Prostate gland (tissue), 2 donors: ENCODE data around the gene PPP1R37. TPM values are rescaled to one million over a fixed set of nuclear protein-coding genes. Genes with fewer than 3 reads are reported as not detected.

Experiments
- DNase-seq: peaks from one replicate; pipeline ENCODE4 v3.0.0-alpha.2; 2019; ENCODE audit warnings: low spot score
- H3K27ac ChIP-seq, 2 donors: fragments of 200-600 bp; sonication (generic); 2 replicates each; pipeline ENCODE4 v1.5.1; 2017 to 2019
- H3K27me3 ChIP-seq: fragments of 200-600 bp; sonication (generic); replicated peaks from 2 replicates; pipeline ENCODE4 v1.5.1; 2019; ENCODE audit not compliant: insufficient read depth
- H3K36me3 ChIP-seq, 2 donors: fragments of 200-600 bp; sonication (generic); 1 replicate in 1 of 2; 2 replicates in 1 of 2; pipeline versions ENCODE4 v1.5.1 to v1.8.1; 2017 to 2019
- H3K4me1 ChIP-seq: fragments of 200-600 bp; sonication (generic); replicated peaks from 2 replicates; pipeline ENCODE4 v1.5.1; 2019
- H3K4me3 ChIP-seq, 2 donors: fragments of 200-600 bp; sonication (generic); 2 replicates each; pipeline ENCODE4 v1.5.1; 2017 to 2019
- H3K9me3 ChIP-seq: fragments of 200-600 bp; sonication (generic); 2 replicates; pipeline ENCODE4 v1.5.1; 2017
- CTCF ChIP-seq, 4 experiments: fragments of 200-600 bp in 2 of 4; fragments of 450-650 bp in 2 of 4; sonication (generic) in 2 of 4; IDR thresholded peaks; 1 replicate in 3 of 4; 2 replicates in 1 of 4; pipeline ENCODE4 v1.5.1; 2016 to 2019; ENCODE audit warnings: antibody characterized with exemption in 4 of 4, mild to moderate bottlenecking in 2 of 4, moderate library complexity in 2 of 4
- POLR2A ChIP-seq: fragments of 450-650 bp; IDR thresholded peaks from one replicate; pipeline ENCODE4 v1.6.1; 2016; ENCODE audit warnings: antibody characterized with exemption, mild to moderate bottlenecking
- POLR2AphosphoS5 ChIP-seq: sonication (generic); formaldehyde crosslinking; IDR thresholded peaks from one replicate; pipeline ENCODE4 v1.6.1; 2017; ENCODE audit warnings: antibody characterized with exemption
- WGBS: methylation state at CpG from one replicate; pipeline ENCODE4 v1.1.5; 2018; 5-methylcytosine and 5-hydroxymethylcytosine counted together
- intact Hi-C: fragments of 100-400 bp; cut with DNase I; formaldehyde crosslinking; loops from one replicate; pipeline ENCODE4 v1.14.2; 2022
- total RNA-seq, 2 donors: library from RNA; depleted of rRNA; stranded (reverse); fragments of >200 nt; gene quantifications; one replicate each; pipeline ENCODE4 v1.1.0, GENCODE V29; 2016

Gene PPP1R37
- total RNA-seq, 2 donors from 2014 or later: 50.1 to 90.3 TPM

- 81% methylated on average over 11 of the region's 11 CpGs for WGBS
- no peak overlapping the region for H3K27ac ChIP-seq
- no peaks in the 10 kb centered on the region for H3K9me3 ChIP-seq
- intact Hi-C loops: no loop called here
- no peaks in the 10 kb centered on the region for H3K36me3 ChIP-seq
- H3K4me1 ChIP-seq: no peaks in the 10 kb centered on the region
- no peak for DNase-seq
- no peak overlapping the region for H3K4me3 ChIP-seq
- TF ChIP-seq POLR2AphosphoS5 (no peak), CTCF (IDR thresholded peaks at IDR 0.05) (no peak), POLR2A (no peak)
- H3K27me3 ChIP-seq: no peaks in the 10 kb centered on the region
Measured at GRCh38 chr19:45087531-45087930, 5.4 kb upstream of the PPP1R37 start.

- no peaks in the 10 kb centered on the region for H3K36me3 ChIP-seq
- WGBS: 87% methylated on average over 17 of the region's 17 CpGs
- no peak for DNase-seq
- intact Hi-C loops: loop anchor here (2.0 kb wide), 1 partner anchor 89 kb away; the partner anchor contains the start of genes BLOC1S3 and TRAPPC6A
- TF ChIP-seq CTCF (IDR thresholded peaks at IDR 0.05) (no peak), POLR2AphosphoS5 (no peak), POLR2A (no peak)
- H3K9me3 ChIP-seq: no peaks in the 10 kb centered on the region
- no peak overlapping the region for H3K27ac ChIP-seq
- H3K4me1 ChIP-seq: peaks cover 14% of the 10 kb centered on the region
- no peaks in the 10 kb centered on the region for H3K27me3 ChIP-seq
- no peak overlapping the region for H3K4me3 ChIP-seq
Measured at GRCh38 chr19:45090034-45090433, 2.9 kb upstream of the PPP1R37 start.

- Histone ChIP-seq H3K4me1 (peaks cover 15% of the 10 kb centered on the region), H3K27me3 (no peaks in the 10 kb centered on the region), H3K4me3 (peak overlapping the region; percentile 84 to 99), H3K27ac (peak overlapping the region; percentile 83 to 88), H3K9me3 (no peaks in the 10 kb centered on the region), H3K36me3 (no peaks in the 10 kb centered on the region)
- intact Hi-C loops: loop anchor here (2.0 kb wide), 1 partner anchor 88 kb away; the partner anchor contains the start of genes BLOC1S3 and TRAPPC6A
- DNase-seq: no peak
- no peak for TF ChIP-seq POLR2A
- TF ChIP-seq CTCF (IDR thresholded peaks at IDR 0.05): no peak
- TF ChIP-seq POLR2AphosphoS5: no peak
- WGBS: 33% methylated on average over 5 of the region's 5 CpGs
Measured at GRCh38 chr19:45090606-45091005, 2.4 kb upstream of the PPP1R37 start.

- 5% methylated on average over 64 of the region's 64 CpGs for WGBS
- Histone ChIP-seq H3K36me3 (no peaks in the 10 kb centered on the region), H3K9me3 (no peaks in the 10 kb centered on the region), H3K27ac (peak overlapping the region; percentile 83 to 88), H3K27me3 (no peaks in the 10 kb centered on the region), H3K4me1 (peaks cover 15% of the 10 kb centered on the region), H3K4me3 (peak overlapping the region; percentile 84 to 99)
- DNase-seq: peak; percentile 99
- TF ChIP-seq POLR2AphosphoS5: peak; percentile 98
- peak; percentile 23 for TF ChIP-seq POLR2A
- TF ChIP-seq CTCF (IDR thresholded peaks at IDR 0.05): peak in 2 of 4 experiments; percentile 5 to 16
- intact Hi-C loops: loop anchor here (2.0 kb wide), 1 partner anchor 88 kb away; the partner anchor contains the start of genes BLOC1S3 and TRAPPC6A
Measured at GRCh38 chr19:45091031-45091923, 1.7 kb upstream of the PPP1R37 start.
